GM19193 (cell line): Measurements from ENCODE around the gene CALD1.

ENCODE experiments used
- POLR2A ChIP-seq: IDR thresholded peaks from 4 replicates; pipeline ENCODE4 v1.6.1; 2011; ENCODE audit not compliant: insufficient read depth, insufficient read length; ENCODE audit errors: extremely low read depth

Gene CALD1

DNA sequence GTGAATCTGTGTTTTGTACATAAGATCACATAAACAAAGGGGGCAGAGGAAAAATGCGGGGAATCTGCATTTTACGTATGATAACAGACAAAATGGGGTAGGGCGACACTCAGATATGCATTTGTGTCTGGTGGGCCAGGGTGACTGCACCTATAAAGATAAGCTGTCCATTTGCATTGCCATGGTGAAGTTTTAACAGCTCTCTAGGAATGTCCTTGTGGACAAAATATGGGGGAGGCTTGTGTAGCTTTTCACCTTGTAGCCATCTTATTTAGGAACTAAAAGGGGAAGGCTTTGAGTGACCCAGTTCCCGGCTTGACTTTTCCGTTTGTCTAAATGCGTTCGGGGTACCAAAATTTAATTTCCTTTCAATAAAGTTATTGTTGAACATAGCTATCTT is 114.5 kb downstream of the CALD1 start:
- no peak for TF ChIP-seq POLR2A

DNA sequence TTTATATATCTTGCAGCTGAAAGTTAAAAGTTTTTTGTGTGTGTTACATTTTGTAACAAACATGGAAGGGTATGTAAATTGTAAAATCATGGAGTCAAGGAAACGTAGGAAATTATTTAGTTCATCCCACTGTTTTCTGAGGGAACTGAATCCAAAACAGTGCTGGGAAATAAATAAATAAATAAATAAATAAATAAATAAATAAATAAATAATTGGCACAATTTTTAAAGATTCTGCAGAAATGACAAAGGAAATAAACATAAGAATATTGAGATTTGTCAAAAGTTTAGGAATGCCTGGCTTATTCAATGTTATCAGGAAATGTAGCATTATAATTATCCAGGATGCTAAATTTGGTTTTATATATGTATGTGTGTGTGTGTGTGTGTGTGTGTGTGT is 115.5 kb downstream of the CALD1 start:
- no peak for TF ChIP-seq POLR2A

DNA sequence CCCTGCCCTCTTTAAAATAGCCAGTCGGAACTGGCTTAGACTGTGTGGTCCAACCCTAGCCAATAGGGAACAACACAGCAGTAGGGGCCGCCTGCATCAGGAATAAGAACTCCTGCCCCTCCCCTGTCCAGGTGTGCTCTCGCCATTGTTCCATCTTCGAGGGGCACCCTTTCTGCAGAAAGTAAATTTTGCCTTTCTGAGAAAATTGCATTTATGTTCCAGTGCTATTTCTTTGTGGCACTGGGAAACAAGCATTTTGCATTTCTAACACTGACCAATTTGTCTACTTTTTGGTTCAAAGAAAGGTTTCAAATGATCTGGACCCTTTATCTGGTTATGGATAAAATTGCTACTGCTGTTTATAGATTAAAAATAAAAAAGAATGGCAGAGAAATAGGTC is 116.6 kb downstream of the CALD1 start:
- no peak for TF ChIP-seq POLR2A

DNA sequence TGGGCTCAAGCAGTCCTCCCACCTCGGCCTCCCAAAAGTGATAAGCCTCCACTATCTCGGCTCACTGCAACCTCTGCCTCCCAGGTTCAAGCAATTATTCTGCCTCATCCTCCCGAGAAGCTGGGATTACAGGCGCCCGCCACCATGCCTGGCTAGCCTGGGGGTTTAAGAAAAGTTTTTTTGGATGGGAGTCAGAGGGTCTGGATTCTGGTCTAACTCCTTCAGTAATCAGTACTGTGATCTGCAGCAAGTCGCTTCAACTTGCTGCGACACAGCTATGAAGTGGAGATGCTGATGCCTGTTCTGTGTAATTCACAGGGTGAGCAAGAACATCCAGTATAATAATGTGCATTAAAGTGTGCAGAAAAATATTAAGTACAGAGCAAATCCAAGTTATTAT is 118.5 kb downstream of the CALD1 start:
- TF ChIP-seq POLR2A = no peak

DNA sequence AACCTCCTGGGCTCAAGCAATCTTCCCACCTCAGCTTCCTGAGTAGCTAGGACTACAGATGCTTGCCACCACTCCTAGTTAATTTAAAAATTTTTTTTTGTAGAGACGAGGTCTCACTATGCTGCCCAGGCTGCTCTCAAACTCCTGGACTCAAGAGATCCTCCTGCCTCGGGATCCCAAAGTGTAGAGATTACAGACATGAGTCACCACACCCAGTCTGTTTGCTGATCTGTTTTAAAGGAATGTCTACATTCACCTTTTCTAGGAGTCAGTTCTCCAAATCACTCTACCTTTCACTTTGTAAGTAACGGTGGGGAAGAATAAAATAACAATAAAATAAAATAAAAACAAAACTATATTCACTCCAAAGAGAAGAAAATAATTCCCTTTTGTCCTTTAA is 120.3 kb downstream of the CALD1 start:
- TF ChIP-seq POLR2A = no peak

DNA sequence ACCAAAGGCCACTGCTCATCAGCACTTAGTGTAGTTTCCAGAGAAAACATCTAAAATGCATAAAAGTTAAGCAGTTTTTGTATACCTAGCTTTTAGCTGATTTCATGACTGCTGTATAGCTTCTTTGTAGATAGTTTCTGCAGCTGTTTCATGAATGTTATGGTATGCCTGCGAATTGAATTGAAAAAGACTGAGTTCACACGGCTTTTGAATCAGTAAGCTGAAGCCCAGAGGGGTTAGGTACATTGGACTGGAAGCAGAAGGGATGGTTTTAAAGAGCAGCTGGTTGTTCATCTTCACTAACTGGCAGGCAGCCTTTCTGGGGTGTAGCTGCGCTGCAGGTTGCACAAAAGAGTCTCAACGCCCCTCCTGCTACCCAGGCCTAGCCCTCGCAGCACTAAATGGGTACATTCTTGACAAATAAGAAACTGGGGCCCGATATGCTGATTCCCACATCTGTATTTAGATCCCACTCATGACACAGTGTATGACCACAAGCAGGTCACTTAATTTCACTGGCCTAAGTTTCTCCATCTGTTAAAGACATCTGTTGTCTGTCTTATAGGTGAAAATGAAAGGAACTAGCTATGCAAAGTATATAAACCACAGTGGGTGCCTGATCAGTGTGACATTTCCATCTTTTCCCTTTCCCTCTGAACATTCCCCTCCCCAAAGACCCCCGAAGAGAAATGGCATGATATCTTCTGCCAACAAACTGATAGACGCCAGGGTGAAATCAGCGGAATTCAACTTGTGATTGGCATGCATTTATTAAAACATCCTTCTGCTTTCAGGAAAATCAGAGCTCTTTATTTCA is 120.9 kb downstream of the CALD1 start:
- TF ChIP-seq POLR2A = no peak

DNA sequence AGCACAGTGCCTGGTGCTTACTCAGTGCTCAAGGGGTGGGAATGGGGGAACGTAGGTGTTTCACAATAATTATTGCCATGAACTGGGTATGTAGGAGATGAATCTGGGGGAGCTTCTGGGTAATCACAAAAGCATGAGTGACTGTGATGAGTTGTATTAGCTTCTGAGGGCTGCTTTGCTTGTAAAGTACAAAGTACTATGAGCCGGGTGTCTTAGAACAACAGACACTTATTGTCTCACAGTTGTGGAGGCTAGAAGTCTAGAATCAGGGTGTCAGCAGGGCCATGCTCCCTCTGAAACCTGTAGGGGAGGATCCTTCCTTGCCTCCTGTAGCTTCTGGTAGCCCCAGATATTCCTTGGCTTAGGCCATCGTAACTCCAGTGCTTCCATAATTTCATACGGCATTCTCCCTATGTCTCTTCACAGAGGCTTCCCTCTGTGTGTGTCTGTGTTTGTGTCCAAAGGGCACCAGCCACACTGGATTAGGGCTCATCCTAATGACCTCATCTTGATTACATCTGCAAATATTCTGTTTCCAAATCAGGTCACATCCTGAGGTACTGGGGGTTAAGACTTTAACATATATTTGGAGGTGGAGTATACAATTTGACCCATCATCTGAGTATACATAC is 122.1 kb downstream of the CALD1 start:
- TF ChIP-seq POLR2A = no peak

DNA sequence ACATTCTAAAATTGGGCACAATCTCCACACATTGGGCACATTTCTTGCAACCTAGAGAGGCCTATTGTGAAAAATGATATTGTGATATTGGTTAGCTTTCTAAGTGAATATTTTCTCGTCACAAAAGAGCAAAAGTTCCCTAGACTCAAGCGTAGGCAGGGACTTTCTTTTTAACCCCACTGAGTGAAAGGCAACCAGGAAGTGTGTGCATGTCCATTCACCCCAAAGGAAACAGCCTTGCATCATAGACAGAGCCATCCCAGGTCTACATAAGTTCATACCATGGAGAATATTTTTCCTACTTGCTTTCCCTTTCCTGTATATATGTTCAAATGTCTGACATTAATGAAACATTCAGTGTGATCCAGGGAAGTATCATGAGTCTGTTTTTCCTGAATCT is 122.6 kb downstream of the CALD1 start:
- no peak for TF ChIP-seq POLR2A

DNA sequence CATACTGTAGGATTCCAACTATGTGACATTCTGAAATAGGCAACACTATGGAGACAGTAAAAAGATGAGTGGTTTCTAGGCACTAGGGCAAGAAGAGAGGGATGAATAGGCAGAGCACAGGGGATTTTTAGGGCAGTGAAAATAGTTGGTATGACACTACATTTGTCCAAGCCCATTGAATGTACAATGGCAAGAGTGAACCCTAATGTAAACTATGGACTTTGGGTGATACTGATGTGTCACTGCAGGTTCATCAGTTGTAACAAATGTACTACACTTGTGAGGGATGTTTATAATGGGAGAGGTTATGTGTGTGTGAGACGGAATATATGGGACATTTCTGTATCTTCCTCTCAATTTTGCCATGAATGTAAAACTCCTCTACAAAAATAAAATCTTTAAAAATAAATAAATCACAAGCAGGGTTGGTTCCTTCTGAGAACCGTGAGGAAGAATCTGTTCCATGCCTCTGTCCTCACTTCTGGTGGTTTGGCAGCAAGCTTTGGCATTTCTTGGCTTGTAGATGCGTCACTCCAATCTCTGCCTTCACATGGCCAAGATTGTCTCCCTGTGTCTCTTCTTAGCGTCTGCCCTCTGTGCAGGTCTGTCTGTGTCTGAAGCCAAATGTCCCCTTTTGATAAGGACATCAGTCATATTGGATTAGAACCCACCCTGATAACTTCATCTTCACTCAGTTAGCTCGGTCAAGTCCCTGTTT is 123.8 kb downstream of the CALD1 start:
- no peak for TF ChIP-seq POLR2A

DNA sequence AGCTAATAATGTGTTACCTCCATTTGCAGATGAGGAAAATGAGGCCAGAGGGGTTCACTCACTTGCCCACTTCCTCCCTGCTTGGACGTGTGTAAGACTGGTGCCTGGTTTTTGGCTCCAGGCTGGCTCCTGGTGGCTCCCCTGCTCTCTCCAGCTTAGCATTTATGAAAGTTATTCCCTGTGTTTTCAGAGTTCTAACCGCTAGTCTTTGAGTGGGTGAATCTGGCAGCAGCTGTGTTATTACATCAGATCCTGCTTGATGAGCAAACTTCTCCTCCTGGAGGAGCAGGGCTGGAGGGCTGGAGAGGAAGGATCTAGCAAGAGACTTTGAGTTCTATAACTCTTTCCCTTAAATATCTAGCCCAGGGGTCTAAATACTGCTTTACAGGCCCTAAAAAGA is 125.9 kb downstream of the CALD1 start:
- no peak for TF ChIP-seq POLR2A

DNA sequence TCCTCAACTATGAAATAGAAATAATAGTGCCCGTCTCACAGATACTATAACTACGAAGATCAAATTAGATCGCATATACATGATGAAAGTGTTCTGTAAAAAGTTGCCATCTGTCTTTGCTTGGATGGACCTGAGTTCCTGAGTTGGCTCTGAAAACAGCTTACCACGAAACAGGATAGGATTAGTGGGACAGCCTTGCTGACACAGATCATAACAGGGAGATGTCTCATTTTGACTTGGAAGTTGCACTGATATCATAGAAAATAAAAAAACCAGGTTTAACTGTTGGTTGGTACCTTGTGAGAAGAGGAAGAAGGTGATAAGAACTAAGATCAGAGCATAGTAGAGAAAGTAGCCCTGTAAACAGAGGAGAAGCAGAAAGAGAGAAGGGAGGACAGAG is 127.6 kb downstream of the CALD1 start:
- TF ChIP-seq POLR2A = no peak

DNA sequence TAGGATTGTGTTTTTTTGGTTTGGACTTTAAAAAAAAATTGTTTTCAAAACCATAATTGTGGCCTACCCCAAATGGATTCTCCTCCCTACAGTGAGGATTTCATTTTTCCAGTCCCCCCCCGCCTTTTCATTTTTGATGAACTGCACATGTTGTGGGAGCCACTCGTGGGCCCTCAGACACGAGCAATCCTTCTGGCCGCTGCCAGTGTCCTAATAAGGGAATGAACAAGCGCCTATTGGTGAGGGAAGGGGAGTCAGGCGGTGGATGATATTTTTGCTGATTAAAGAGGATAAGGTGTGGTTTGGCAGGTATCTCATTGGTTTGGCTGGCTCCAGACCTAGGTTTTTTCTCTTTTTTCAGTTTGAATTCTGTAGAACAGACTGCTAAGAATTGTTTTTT is 128.2 kb downstream of the CALD1 start:
- TF ChIP-seq POLR2A = no peak

DNA sequence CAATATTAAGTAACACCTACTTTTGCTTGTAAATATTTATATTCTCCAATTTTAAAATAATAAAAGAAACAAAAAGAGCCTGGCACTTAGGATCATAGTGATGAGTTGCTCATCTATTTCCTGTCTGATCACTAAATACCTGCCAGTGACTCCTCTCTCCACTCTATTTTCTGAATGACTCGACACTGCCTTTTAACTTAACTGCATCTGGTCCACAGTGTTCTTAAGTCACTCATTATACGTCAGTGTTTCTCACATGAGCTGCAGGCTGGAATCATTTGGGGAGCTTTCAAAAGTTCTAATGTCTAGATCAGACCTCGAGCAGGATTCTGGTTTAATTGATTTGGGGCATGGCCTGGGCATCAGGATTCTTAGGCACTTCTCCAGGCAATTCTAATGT is 128.9 kb downstream of the CALD1 start:
- TF ChIP-seq POLR2A = no peak

DNA sequence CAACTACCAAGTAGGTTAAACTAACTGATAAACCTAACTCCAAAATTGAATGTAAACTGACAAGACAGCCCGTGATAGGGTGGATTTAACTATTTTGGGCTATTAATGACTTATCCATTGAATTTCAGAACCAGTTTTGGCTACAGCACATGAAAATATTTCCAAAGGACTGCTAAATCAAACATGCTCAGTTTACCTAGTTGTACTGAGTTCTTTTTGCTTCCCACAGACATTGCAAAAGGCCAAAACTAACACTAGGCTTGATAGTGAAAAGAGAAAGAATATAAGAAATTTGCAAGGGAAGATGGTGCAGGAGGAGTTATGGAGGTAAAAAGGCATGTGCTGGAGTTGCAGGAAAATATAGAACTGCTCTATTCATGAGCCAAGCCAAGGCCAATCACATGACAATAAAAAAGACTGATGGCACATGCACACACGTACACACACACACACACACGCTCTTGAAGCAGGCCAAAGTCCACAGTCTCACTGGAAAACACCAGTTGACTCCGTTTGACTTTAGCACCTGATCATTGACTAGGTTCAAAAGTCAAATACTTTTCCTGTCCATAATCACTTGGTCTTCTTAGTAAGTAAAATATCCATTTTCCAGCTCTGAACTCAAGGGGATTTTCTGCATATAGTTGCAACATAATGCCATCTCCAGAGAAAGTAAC is 130.9 kb downstream of the CALD1 start:
- TF ChIP-seq POLR2A = no peak

DNA sequence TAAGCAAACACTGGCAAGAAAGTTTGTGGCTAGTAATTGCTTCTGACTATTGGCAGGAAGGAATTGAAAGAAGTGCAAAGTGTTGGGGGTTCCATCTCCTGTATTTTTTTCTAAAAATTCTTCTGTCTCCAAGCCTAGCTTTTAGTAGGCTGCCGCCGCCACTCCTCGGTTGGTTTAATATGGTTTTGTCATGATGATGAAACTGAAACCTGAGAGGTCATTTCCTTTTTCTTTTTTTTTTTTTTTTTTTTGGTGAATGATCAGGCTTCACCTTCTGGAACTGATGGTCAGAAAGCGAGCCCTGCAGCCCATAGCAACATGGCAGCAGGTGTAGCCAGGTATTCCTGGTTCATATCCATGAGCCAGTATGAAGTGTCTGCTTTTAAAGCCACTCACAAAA is 131.5 kb downstream of the CALD1 start:
- no peak for TF ChIP-seq POLR2A
